Endothelial cell of umbilical vein (primary cell): Measurements from ENCODE around the gene LRP1. TPM values are rescaled to one million over a fixed set of nuclear protein-coding genes. Genes with fewer than 3 reads are reported as not detected.

Source experiments
- BruUV-seq: library from RNA; stranded (reverse); fragments of 400-500 nt; replicated peaks from 2 replicates; lab custom pipeline; 2021; lab: Mats Ljungman, UMichigan
- CTCF ChIA-PET: fragments of 300-600, 350-600 bp; sonication (Branson Sonifier 250); formaldehyde crosslinking; loops from one replicate; lab custom pipeline; 2021; ENCODE audit warnings: antibody characterized with exemption, inconsistent platforms; lab: Charles Lee
- POLR2A ChIA-PET: fragments of 300-600, 350-600 bp; sonication (Branson Sonifier 250); formaldehyde crosslinking; loops from one replicate; lab custom pipeline; 2021; ENCODE audit warnings: antibody characterized with exemption, inconsistent platforms; lab: Charles Lee
- DNase-seq: peaks from one replicate; pipeline ENCODE4 v3.0.0-alpha.2; 2011; ENCODE audit warnings: low read depth, low spot score
- FAIRE-seq: peaks from 2 replicates; lab custom pipeline; 2011; peaks lifted over from hg19 to GRCh38; lab: Jason Lieb, UNC
- H2AFZ ChIP-seq: 2 replicates; pipeline ENCODE4 v1.6.0; 2012; ENCODE audit warnings: low read depth, low read length, control low read depth, inconsistent platforms
- H3K27ac ChIP-seq: 2 replicates; pipeline ENCODE4 v1.5.1; 2011; ENCODE audit warnings: low read depth, mild to moderate bottlenecking, control low read depth, low read length, moderate library complexity; ENCODE audit not compliant: insufficient read depth
- H3K27me3 ChIP-seq, 2 experiments: 2 replicates each; pipeline versions ENCODE4 v1.6.0 to v1.6.1; 2011; ENCODE audit warnings: low read length in 2 of 2, mixed read lengths in 1 of 2; ENCODE audit not compliant: control insufficient read depth in 2 of 2, insufficient read depth in 2 of 2
- H3K36me3 ChIP-seq, 2 experiments: 2 replicates in 1 of 2; 3 replicates in 1 of 2; pipeline ENCODE4 v1.5.1; 2011; ENCODE audit warnings: low read length in 2 of 2, mild to moderate bottlenecking in 1 of 2, moderate library complexity in 1 of 2; ENCODE audit not compliant: control insufficient read depth in 2 of 2, insufficient read depth in 2 of 2; ENCODE audit errors: extremely low read depth in 1 of 2
- H3K4me1 ChIP-seq: 3 replicates; pipeline ENCODE4 v1.5.1; 2011; ENCODE audit warnings: mild to moderate bottlenecking, low read length; ENCODE audit not compliant: control insufficient read depth, insufficient read depth; ENCODE audit errors: extremely low read depth
- H3K4me2 ChIP-seq: 2 replicates; pipeline ENCODE4 v1.6.1; 2011; ENCODE audit warnings: low read length, control low read depth, mixed read lengths; ENCODE audit not compliant: insufficient read depth
- H3K4me3 ChIP-seq, 3 experiments: fragments of 200-600 bp in 1 of 3; sonication (generic), shearing (Covaris generic) in 1 of 3; replicated peaks in 1 of 3; 2 replicates each; pipeline ENCODE4 v1.5.1; 2011 to 2016; ENCODE audit warnings: control low read depth in 3 of 3, low read length in 3 of 3, mild to moderate bottlenecking in 2 of 3, inconsistent platforms in 1 of 3, low read depth in 1 of 3, moderate library complexity in 1 of 3; ENCODE audit not compliant: insufficient read depth in 1 of 3
- H3K79me2 ChIP-seq: 2 replicates; pipeline ENCODE4 v1.6.0; 2012; ENCODE audit warnings: low read length, inconsistent platforms; ENCODE audit not compliant: control insufficient read depth, insufficient read depth
- H3K9ac ChIP-seq: replicated peaks from 2 replicates; pipeline ENCODE3; 2011; ENCODE audit warnings: low read length, control low read depth; ENCODE audit not compliant: insufficient read depth; ENCODE audit errors: extremely low read depth
- H3K9me1 ChIP-seq: replicated peaks from 3 replicates; pipeline ENCODE4 v1.6.0; 2011; ENCODE audit warnings: mild to moderate bottlenecking, low read length; ENCODE audit not compliant: control insufficient read depth, insufficient read depth; ENCODE audit errors: extremely low read depth
- H3K9me3 ChIP-seq: replicated peaks from 2 replicates; pipeline ENCODE4 v1.5.1; 2012; ENCODE audit warnings: low read length, inconsistent platforms; ENCODE audit not compliant: control insufficient read depth, insufficient read depth
- H4K20me1 ChIP-seq: replicated peaks from 2 replicates; pipeline ENCODE3; 2011; ENCODE audit warnings: mild to moderate bottlenecking, low read length; ENCODE audit not compliant: control insufficient read depth, insufficient read depth; ENCODE audit errors: extremely low read depth
- EZH2 ChIP-seq: IDR thresholded peaks from 2 replicates; pipeline ENCODE4 v1.6.1; 2012; ENCODE audit warnings: borderline replicate concordance, low read depth, mild to moderate bottlenecking, moderate library complexity, low read length, inconsistent platforms; ENCODE audit not compliant: severe bottlenecking
- MYC ChIP-seq: IDR thresholded peaks from one replicate; pipeline ENCODE4 v1.6.1; 2011; ENCODE audit warnings: mild to moderate bottlenecking, low read depth, low read length
- POLR2A ChIP-seq: IDR thresholded peaks from 2 replicates; pipeline ENCODE4 v1.6.1; 2012; ENCODE audit warnings: low read depth, mild to moderate bottlenecking, control low read depth, low read length
- POLR2AphosphoS5 ChIP-seq: IDR thresholded peaks from 2 replicates; pipeline ENCODE4 v1.6.1; 2012; ENCODE audit warnings: low read depth, mild to moderate bottlenecking, control low read depth, low read length, moderate library complexity; ENCODE audit not compliant: insufficient read depth
- dilution Hi-C: fragments of 300-500 bp; cut with MboI; formaldehyde crosslinking; loops from one replicate; pipeline ENCODE4 v1.15.0; 2019; ENCODE audit warnings: low sequenced_read_pairs; ENCODE audit not compliant: extremely low pct_ligation_motif_present
- intact Hi-C: fragments of 100-400 bp; cut with micrococcal nuclease; formaldehyde crosslinking; loops from one replicate; pipeline ENCODE4 v1.10.0; 2022
- polyA plus RNA-seq, 4 experiments: library from polyadenylated mRNA; depleted of rRNA in 3 of 4; stranded (reverse) in 3 of 4; unstranded in 1 of 4; fragments of >200 nt; gene quantifications; 2 replicates each; pipeline versions ENCODE4 v1.2.1 to v1.2.3, GENCODE V29; 2011 to 2012; ENCODE audit warnings: missing spikeins in 1 of 4
- total RNA-seq: library from RNA; stranded (reverse); gene quantifications from 2 replicates; pipeline ENCODE4 v1.2.3, GENCODE V29; 2021
- TF ChIP-seq, protein P1 (sequence below): IDR thresholded peaks from 2 replicates; pipeline ENCODE4 v1.6.1; 2011; ENCODE audit not compliant: insufficient read depth, insufficient read length

The LRP1 gene
- total and polyA plus RNA-seq, 2 donors (not counting 3 experiments of a cell fraction or from before 2014, with no cell fraction given) = 1.6 to 4.6 TPM

DNA sequence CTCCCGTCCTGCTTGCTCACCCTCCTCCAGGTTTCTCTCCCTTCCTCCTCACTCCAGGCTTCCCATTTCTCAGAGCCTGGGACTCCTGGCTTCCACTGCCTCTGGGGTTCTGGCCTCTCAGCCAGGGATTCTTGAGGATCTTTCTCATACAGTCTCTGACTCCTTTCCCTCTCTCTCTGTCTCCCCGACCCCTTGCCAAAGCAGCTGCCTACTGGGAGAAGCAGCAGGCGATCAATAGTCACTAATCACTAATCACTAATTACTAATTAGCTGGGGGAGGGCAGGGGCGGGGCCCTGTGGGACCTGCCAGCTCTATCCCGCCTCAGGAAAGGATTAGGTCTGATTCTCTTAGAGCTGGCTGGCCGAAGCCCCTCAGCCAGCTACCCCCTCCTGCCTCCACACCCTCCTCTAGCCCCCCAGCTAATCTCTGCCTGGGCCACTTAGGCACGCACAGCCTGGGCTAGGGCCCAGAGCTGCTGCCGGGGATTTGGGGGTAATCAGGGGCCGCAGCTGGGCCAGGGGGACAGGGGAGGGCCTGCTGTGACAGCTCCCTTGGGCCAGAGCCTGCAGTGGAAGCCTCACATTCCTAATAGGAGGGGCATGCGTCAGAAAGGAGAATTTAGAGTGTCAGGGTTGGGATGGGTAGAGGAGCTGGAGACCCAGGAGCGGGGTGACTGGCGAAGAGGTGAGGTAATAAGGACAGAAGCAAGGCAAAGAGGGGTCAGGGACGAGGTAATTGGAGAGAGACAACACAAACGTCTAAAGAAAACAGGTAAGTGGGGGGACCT, 91.1 kb downstream of the LRP1 start:
- H2AFZ ChIP-seq = no peak overlapping the region
- no peaks in the 10 kb centered on the region for H3K4me1 ChIP-seq

DNA sequence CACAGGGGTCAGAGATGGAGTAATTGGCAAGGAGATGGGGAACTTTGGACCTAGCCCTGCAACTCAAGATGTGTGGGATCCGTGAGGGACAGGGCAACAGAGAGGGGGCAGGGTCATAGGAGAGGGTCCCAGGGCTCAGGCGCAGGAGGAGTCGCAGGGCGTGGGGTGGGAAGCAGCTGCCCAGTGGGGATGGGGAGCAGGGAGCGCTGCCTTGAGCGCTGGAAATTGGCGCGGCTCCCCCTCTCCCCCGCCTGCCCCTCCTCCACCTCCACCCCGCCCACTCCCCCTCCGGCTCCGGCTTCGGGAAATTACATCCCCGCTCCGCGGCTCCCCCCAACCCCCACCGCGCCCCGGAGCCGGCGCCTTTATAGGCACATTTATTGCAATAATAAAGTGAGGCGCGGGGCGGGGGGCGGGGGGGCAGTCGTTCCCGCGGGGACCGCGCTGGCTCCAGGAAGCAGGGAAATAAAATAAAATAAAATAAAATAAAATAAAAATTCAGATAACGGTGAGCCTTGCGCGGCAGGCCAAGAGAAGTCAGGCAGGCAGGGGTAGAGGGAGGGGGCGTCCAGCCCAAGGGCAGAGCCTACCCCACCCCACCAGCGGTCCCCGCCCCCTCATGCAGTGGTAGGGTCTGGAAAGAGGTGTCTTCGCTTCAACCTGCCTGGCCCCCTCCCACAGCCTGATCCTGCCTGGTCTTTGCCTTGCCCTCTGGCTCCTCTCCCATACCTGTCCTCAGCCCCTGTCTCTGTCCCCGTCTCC, 91.9 kb downstream of the LRP1 start:
- Histone ChIP-seq H3K9me1 (no peaks in the 10 kb centered on the region), H3K4me3 (no peak overlapping the region), H3K9ac (no peak overlapping the region), H3K9me3 (no peaks in the 10 kb centered on the region), H4K20me1 (no peaks in the 10 kb centered on the region), H3K36me3 (no peaks in the 10 kb centered on the region), H3K4me1 (no peaks in the 10 kb centered on the region), H3K79me2 (no peaks in the 10 kb centered on the region), H2AFZ (no peak overlapping the region), H3K27ac (no peak overlapping the region), H3K27me3 (peaks cover 84 to 88% of the 10 kb centered on the region in 2 experiments), H3K4me2 (no peak overlapping the region)
- dilution Hi-C loops = no loop called here
- DNase-seq (no peak), FAIRE-seq (no peak)
- intact Hi-C loops = no loop called here
- CTCF ChIA-PET = interaction anchor here (1.2 to 4.1 kb wide), 2 partner anchors 10 to 20 kb away, joined by 8 to 60 read pairs; partner anchors contain the start of gene SHMT2
- POLR2A ChIA-PET = no interaction called here
- no TSS peak for BruUV-seq
- TF ChIP-seq EZH2 (peak; percentile 38), POLR2AphosphoS5 (no peak)

More for the DNA sequence above, 91.1 kb downstream of the LRP1 start:
- CTCF ChIA-PET = interaction anchor here (1.2 to 4.1 kb wide), 2 partner anchors 10 to 21 kb away, joined by 8 to 60 read pairs; partner anchors contain the start of gene SHMT2
- H3K27ac ChIP-seq = no peak overlapping the region
- no peak overlapping the region for H3K9ac ChIP-seq
- POLR2A ChIA-PET = no interaction called here
- H4K20me1 ChIP-seq = no peaks in the 10 kb centered on the region
- BruUV-seq = no TSS peak
- peaks cover 85 to 90% of the 10 kb centered on the region in 2 experiments for H3K27me3 ChIP-seq
- TF ChIP-seq, protein P1, sequence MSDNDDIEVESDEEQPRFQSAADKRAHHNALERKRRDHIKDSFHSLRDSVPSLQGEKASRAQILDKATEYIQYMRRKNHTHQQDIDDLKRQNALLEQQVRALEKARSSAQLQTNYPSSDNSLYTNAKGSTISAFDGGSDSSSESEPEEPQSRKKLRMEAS = no peak
- TF ChIP-seq POLR2A = no peak
- peak; percentile 72 for TF ChIP-seq EZH2
- TF ChIP-seq MYC = no peak
- H3K79me2 ChIP-seq = no peaks in the 10 kb centered on the region
- FAIRE-seq (no peak), DNase-seq (no peak)
- no peak overlapping the region for H3K4me3 ChIP-seq
- dilution Hi-C loops (no loop called here), intact Hi-C loops (no loop called here)
- H3K36me3 ChIP-seq = no peaks in the 10 kb centered on the region
- no peaks in the 10 kb centered on the region for H3K9me3 ChIP-seq
- no peaks in the 10 kb centered on the region for H3K9me1 ChIP-seq
- no peak overlapping the region for H3K4me2 ChIP-seq
